ENCODE results near the gene SLC8A2. TPM values are rescaled to one million over a fixed set of nuclear protein-coding genes. Genes with fewer than 3 reads are reported as not detected.

SLC8A2 gene
- total RNA-seq, 1 donor from 2014 or later = 0.70 TPM

DNA sequence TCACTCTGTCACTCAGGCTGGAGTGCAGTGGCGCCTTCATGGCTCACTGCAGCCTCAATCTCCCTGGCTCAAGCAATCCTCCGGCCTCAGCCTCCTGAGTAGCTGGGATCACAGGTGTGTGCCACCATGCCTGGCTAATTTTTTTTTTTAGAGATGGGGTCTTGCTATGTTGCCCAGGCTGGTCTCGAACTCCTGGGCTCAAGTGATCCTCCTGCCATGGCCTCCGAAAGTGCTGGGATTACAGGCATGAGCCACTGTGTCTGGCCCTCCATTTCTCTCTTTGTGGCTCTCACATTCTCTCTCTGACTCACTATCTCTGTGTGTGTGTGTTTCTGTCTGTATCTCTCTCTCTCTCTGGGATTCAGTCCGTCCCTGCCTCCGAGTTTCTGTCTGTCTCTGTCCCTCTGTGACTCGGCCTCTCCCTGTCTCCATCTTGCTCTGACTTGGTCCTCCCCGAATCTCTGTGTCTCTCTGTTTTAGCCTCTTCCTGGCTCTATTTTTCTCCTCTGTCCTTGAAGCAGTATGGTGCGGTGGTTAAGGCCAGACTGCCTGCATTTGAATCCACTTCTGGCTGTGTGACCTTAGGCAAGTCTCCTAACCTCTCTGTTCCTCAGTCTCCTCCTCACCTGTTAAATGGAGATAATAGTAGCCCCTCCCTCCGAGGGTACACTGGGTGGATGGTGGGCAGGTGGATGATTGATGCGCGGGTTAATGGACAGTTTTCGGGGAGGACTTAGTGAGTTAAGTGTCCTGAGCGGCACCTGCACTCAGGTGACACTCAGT is 63.3 kb downstream of the SLC8A2 start:
- no peak for DNase-seq (ENCODE audit: low read depth, low spot score)
- no peak overlapping the region for H3K27ac Mint-ChIP-seq (ENCODE audit: unreplicated experiment)
- no peaks in the 10 kb centered on the region for H3K27me3 Mint-ChIP-seq (ENCODE audit: low read depth)
- H3K4me1 Mint-ChIP-seq = peaks cover 4% of the 10 kb centered on the region
- no peaks in the 10 kb centered on the region for H3K9me3 Mint-ChIP-seq
- H3K4me3 Mint-ChIP-seq = no peak overlapping the region
- no peak for TF ChIP-seq CTCF (conservative IDR thresholded peaks at IDR 0.05)
- H3K36me3 Mint-ChIP-seq (ENCODE audit: low read depth) = peaks cover 19% of the 10 kb centered on the region

- H3K9me3 Mint-ChIP-seq = no peaks in the 10 kb centered on the region
- no peaks in the 10 kb centered on the region for H3K27me3 Mint-ChIP-seq (ENCODE audit: low read depth)
- H3K36me3 Mint-ChIP-seq (ENCODE audit: low read depth) = peaks cover 18% of the 10 kb centered on the region
- no peak for TF ChIP-seq CTCF (conservative IDR thresholded peaks at IDR 0.05)
- no peak overlapping the region for H3K27ac Mint-ChIP-seq (ENCODE audit: unreplicated experiment)
- H3K4me3 Mint-ChIP-seq = no peak overlapping the region
- peaks cover 4% of the 10 kb centered on the region for H3K4me1 Mint-ChIP-seq
- no peak for DNase-seq (ENCODE audit: low read depth, low spot score)
Measured at GRCh38 chr19:47407417-47407774, 64.3 kb downstream of the SLC8A2 start.

DNA sequence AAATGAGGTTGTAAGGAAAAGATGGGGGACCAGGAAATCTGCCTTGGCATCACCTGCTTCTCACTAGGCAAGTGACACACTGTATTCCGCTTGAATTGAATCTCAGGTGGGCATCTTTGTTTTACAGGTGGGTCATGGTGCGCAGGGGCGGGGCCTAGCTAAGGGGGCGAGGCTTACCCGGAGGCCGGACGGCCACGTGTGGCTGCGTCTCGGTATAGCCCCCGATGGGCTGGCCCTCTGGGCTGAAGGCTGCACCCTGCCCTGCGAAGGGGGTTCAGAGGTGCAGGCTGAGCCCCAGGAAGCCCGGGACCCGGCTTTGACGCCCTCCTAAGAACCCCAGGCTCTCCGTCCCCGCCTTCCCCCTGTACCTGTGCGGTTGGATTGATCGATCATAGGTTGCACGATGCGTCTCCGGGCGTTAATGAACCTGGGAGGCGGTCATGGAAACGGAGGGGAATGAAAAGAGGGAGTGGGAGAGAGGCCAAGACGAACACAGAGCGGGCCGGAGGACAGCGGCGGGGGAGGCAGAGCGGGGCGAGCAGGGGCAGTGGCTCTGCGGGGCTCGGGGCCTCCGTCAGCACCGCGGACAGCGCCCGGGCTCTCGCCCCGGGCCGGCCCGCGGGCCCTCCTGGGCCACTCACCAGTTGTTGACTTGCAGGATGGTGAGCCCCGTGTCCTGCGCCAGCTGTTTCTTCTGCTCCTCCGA is 64.8 kb downstream of the SLC8A2 start:
- peaks cover 18% of the 10 kb centered on the region for H3K36me3 Mint-ChIP-seq (ENCODE audit: low read depth)
- peaks cover 4% of the 10 kb centered on the region for H3K4me1 Mint-ChIP-seq
- no peak for TF ChIP-seq CTCF (conservative IDR thresholded peaks at IDR 0.05)
- DNase-seq (ENCODE audit: low read depth, low spot score) = no peak
- H3K4me3 Mint-ChIP-seq = no peak overlapping the region
- H3K9me3 Mint-ChIP-seq = no peaks in the 10 kb centered on the region
- H3K27ac Mint-ChIP-seq (ENCODE audit: unreplicated experiment) = no peak overlapping the region
- H3K27me3 Mint-ChIP-seq (ENCODE audit: low read depth) = no peaks in the 10 kb centered on the region

GRCh38 chr19:47405854-47406417 is 65.8 kb downstream of the SLC8A2 start:
- no peaks in the 10 kb centered on the region for H3K9me3 Mint-ChIP-seq
- H3K27me3 Mint-ChIP-seq (ENCODE audit: low read depth) = no peaks in the 10 kb centered on the region
- H3K27ac Mint-ChIP-seq (ENCODE audit: unreplicated experiment) = no peak overlapping the region
- no peak for DNase-seq (ENCODE audit: low read depth, low spot score)
- no peak for TF ChIP-seq CTCF (conservative IDR thresholded peaks at IDR 0.05)
- H3K4me1 Mint-ChIP-seq = peaks cover 4% of the 10 kb centered on the region
- no peak overlapping the region for H3K4me3 Mint-ChIP-seq
- H3K36me3 Mint-ChIP-seq (ENCODE audit: low read depth) = peaks cover 18% of the 10 kb centered on the region

DNA sequence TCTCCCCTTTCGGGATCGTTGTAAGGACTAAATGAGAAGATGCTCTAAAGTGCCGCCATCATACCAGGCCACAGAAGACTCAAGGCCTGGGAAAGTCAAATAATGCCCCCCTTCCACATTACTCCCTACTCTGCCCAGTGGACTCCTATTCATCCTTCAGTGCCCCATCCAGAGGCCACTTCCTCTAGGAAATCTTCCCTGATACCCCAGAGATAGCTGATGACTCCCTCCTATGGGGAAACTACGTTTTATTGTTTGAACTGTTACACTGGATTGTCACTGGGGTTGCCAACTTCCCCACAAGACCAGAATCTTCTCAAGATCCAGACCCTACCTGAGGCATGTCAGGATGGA is 66.5 kb downstream of the SLC8A2 start:
- Mint-ChIP-seq H3K4me1 (peaks cover 4% of the 10 kb centered on the region), H3K4me3 (no peak overlapping the region), H3K27me3 (ENCODE audit: low read depth) (no peaks in the 10 kb centered on the region), H3K9me3 (no peaks in the 10 kb centered on the region), H3K36me3 (ENCODE audit: low read depth) (peaks cover 18% of the 10 kb centered on the region), H3K27ac (ENCODE audit: unreplicated experiment) (no peak overlapping the region)
- TF ChIP-seq CTCF (conservative IDR thresholded peaks at IDR 0.05) = no peak
- no peak for DNase-seq (ENCODE audit: low read depth, low spot score)

Measured in neural crest cell (in vitro differentiated cells).